RWPE2 (cell line): ENCODE results near the gene RNF217.

Experiments
- ATAC-seq: fragments of 200-7000 bp; cut with Tn5 transposase; 3 replicates; pipeline ENCODE4 v1.9.1; 2021; ENCODE audit warnings: low read depth
- DNase-seq: peaks from one replicate; pipeline ENCODE4 v3.0.0-alpha.2; 2020; ENCODE audit warnings: low spot score
- H3K27ac ChIP-seq: fragments of 450-650 bp; 2 replicates; pipeline ENCODE4 v1.5.1; 2017; ENCODE audit warnings: mild to moderate bottlenecking; ENCODE audit not compliant: poor library complexity, severe bottlenecking
- H3K27me3 ChIP-seq: fragments of 250-450 bp; sonication (Bioruptor Pico); 2 replicates; pipeline ENCODE4 v1.5.1; 2021; ENCODE audit warnings: mild to moderate bottlenecking, moderate library complexity; ENCODE audit not compliant: insufficient read depth, poor library complexity, severe bottlenecking
- H3K36me3 ChIP-seq: fragments of 250-450 bp; sonication (Bioruptor Pico); 2 replicates; pipeline ENCODE4 v1.5.1; 2020; ENCODE audit warnings: low read depth, mild to moderate bottlenecking, moderate library complexity
- H3K4me1 ChIP-seq: fragments of 250-450 bp; sonication (Bioruptor Pico); 2 replicates; pipeline ENCODE4 v1.5.1; 2021; ENCODE audit warnings: mild to moderate bottlenecking, moderate library complexity; ENCODE audit not compliant: insufficient read depth, poor library complexity, severe bottlenecking
- H3K4me3 ChIP-seq: fragments of 250-450 bp; sonication (Bioruptor Pico); 2 replicates; pipeline ENCODE4 v1.5.1; 2021; ENCODE audit warnings: mild to moderate bottlenecking, moderate library complexity; ENCODE audit not compliant: severe bottlenecking
- H3K9me3 ChIP-seq: fragments of 250-450 bp; sonication (Bioruptor Pico); 2 replicates; pipeline ENCODE4 v1.5.1; 2021; ENCODE audit warnings: mild to moderate bottlenecking, moderate library complexity; ENCODE audit not compliant: severe bottlenecking
- CTCF ChIP-seq: fragments of 450-650 bp; IDR thresholded peaks from one replicate; pipeline ENCODE4 v1.5.1; 2017; ENCODE audit warnings: mild to moderate bottlenecking, moderate library complexity; ENCODE audit not compliant: poor library complexity, severe bottlenecking

Gene RNF217

GRCh38 chr6:125100074-125100652 is 137.9 kb downstream of the RNF217 start:
- no peaks in the 10 kb centered on the region for H3K36me3 ChIP-seq
- no peaks in the 10 kb centered on the region for H3K9me3 ChIP-seq
- DNase-seq (no peak), ATAC-seq (no peak)
- H3K4me3 ChIP-seq: peak overlapping the region; percentile 34
- peaks cover 37% of the 10 kb centered on the region for H3K4me1 ChIP-seq
- H3K27ac ChIP-seq: peak overlapping the region; percentile 92
- TF ChIP-seq CTCF: no peak
- H3K27me3 ChIP-seq: no peaks in the 10 kb centered on the region

- ATAC-seq (no peak), DNase-seq (no peak)
- Histone ChIP-seq H3K9me3 (no peaks in the 10 kb centered on the region), H3K27me3 (no peaks in the 10 kb centered on the region), H3K27ac (peak overlapping the region; percentile 92), H3K4me1 (peaks cover 33% of the 10 kb centered on the region), H3K36me3 (no peaks in the 10 kb centered on the region), H3K4me3 (no peak overlapping the region)
- no peak for TF ChIP-seq CTCF
Measured at GRCh38 chr6:125101128-125101527, 138.9 kb downstream of the RNF217 start.

- DNase-seq (no peak), ATAC-seq (no peak)
- Histone ChIP-seq H3K27me3 (no peaks in the 10 kb centered on the region), H3K4me3 (no peak overlapping the region), H3K36me3 (no peaks in the 10 kb centered on the region), H3K9me3 (no peaks in the 10 kb centered on the region), H3K4me1 (peaks cover 33% of the 10 kb centered on the region), H3K27ac (peak overlapping the region; percentile 92)
- TF ChIP-seq CTCF: no peak
Measured at GRCh38 chr6:125101631-125102030, 139.4 kb downstream of the RNF217 start.

- H3K27ac ChIP-seq: peak overlapping the region; percentile 92
- no peak for ATAC-seq
- no peaks in the 10 kb centered on the region for H3K36me3 ChIP-seq
- H3K4me3 ChIP-seq: no peak overlapping the region
- no peaks in the 10 kb centered on the region for H3K27me3 ChIP-seq
- DNase-seq: no peak
- H3K4me1 ChIP-seq: peaks cover 33% of the 10 kb centered on the region
- no peak for TF ChIP-seq CTCF
- no peaks in the 10 kb centered on the region for H3K9me3 ChIP-seq
Measured at GRCh38 chr6:125102411-125102810, 140.2 kb downstream of the RNF217 start.

- Histone ChIP-seq H3K27me3 (no peaks in the 10 kb centered on the region), H3K9me3 (no peaks in the 10 kb centered on the region), H3K4me1 (peaks cover 33% of the 10 kb centered on the region), H3K4me3 (no peak overlapping the region), H3K27ac (peak overlapping the region; percentile 92), H3K36me3 (no peaks in the 10 kb centered on the region)
- DNase-seq: peak; percentile 77
- no peak for TF ChIP-seq CTCF
- peak; percentile 95 for ATAC-seq
Measured at GRCh38 chr6:125102891-125103290, 140.7 kb downstream of the RNF217 start.
